Endothelial cell of umbilical vein (primary cell): Measurements from ENCODE around the gene LIN28B.

Source experiments
- CTCF ChIP-seq, 2 donors: IDR thresholded peaks; 1 replicate in 1 of 2; 2 replicates in 1 of 2; pipeline ENCODE4 v1.5.1; 2011; ENCODE audit warnings: low read length in 2 of 2, mild to moderate bottlenecking in 2 of 2, moderate library complexity in 2 of 2, control low read depth in 1 of 2, inconsistent platforms in 1 of 2, low read depth in 1 of 2; ENCODE audit not compliant: insufficient read depth in 1 of 2; ENCODE audit errors: extremely low read depth in 1 of 2
- EZH2 ChIP-seq: IDR thresholded peaks from 2 replicates; pipeline ENCODE4 v1.6.1; 2012; ENCODE audit warnings: borderline replicate concordance, low read depth, mild to moderate bottlenecking, moderate library complexity, low read length, inconsistent platforms; ENCODE audit not compliant: severe bottlenecking
- POLR2A ChIP-seq: IDR thresholded peaks from 2 replicates; pipeline ENCODE4 v1.6.1; 2012; ENCODE audit warnings: low read depth, mild to moderate bottlenecking, control low read depth, low read length
- POLR2AphosphoS5 ChIP-seq: IDR thresholded peaks from 2 replicates; pipeline ENCODE4 v1.6.1; 2012; ENCODE audit warnings: low read depth, mild to moderate bottlenecking, control low read depth, low read length, moderate library complexity; ENCODE audit not compliant: insufficient read depth

GRCh38 chr6:105043979-105044378 lies 87.1 kb downstream of the LIN28B start:
- TF ChIP-seq CTCF (IDR thresholded peaks at IDR 0.05; ENCODE audit: extremely low read depth in 1 of 2, insufficient read depth in 1 of 2, low read depth in 1 of 2, low read length in 2 of 2) (no peak), POLR2AphosphoS5 (no peak), EZH2 (no peak), POLR2A (no peak)
